Neural progenitor cell (in vitro differentiated cells): ENCODE measurements around the gene OTOS. TPM values are rescaled to one million over a fixed set of nuclear protein-coding genes. Genes with fewer than 3 reads are reported as not detected.

ENCODE experiments used
- DNase-seq: peaks from one replicate; pipeline ENCODE4 v3.0.0-alpha.2; 2016; ENCODE audit warnings: low spot score
- H2AFZ ChIP-seq: fragments of 200-600 bp; sonication (generic); replicated peaks from 2 replicates; pipeline ENCODE4 v1.6.1; 2016; ENCODE audit warnings: antibody characterized with exemption
- H3F3A ChIP-seq: fragments of 200-600 bp; sonication (generic); 2 replicates; pipeline ENCODE4 v1.6.1; 2016; ENCODE audit warnings: antibody characterized with exemption, low read depth
- H3K27ac ChIP-seq: fragments of 200-600 bp; sonication (generic); 2 replicates; pipeline ENCODE4 v1.5.1; 2016; ENCODE audit warnings: mild to moderate bottlenecking
- H3K27me3 ChIP-seq: fragments of 200-600 bp; sonication (generic); 2 replicates; pipeline ENCODE4 v1.6.1; 2016; ENCODE audit warnings: mild to moderate bottlenecking, moderate library complexity
- H3K36me3 ChIP-seq: fragments of 200-600 bp; sonication (generic); 2 replicates; pipeline ENCODE4 v1.5.1; 2016
- H3K4me1 ChIP-seq: fragments of 200-600 bp; sonication (generic); 2 replicates; pipeline ENCODE4 v1.6.1; 2016; ENCODE audit warnings: mixed run types
- H3K4me2 ChIP-seq: fragments of 200-600 bp; sonication (generic); 2 replicates; pipeline ENCODE4 v1.6.1; 2016
- H3K4me3 ChIP-seq: fragments of 200-600 bp; sonication (generic); 2 replicates; pipeline ENCODE4 v1.5.1; 2016
- H3K79me2 ChIP-seq: fragments of 200-600 bp; sonication (generic); 2 replicates; pipeline ENCODE4 v1.6.1; 2016; ENCODE audit warnings: low read depth
- H3K9ac ChIP-seq: fragments of 200-600 bp; sonication (generic); 2 replicates; pipeline ENCODE4 v1.6.1; 2016
- H3K9me3 ChIP-seq: fragments of 200-600 bp; sonication (generic); 2 replicates; pipeline ENCODE4 v1.5.1; 2016; ENCODE audit warnings: low read depth
- H4K20me1 ChIP-seq: fragments of 200-600 bp; sonication (generic); 2 replicates; pipeline ENCODE4 v1.6.1; 2016; ENCODE audit warnings: low read depth
- H3K27ac Mint-ChIP-seq: 3 replicates; pipeline ENCODE4 v1.8.0; 2021; ENCODE audit warnings: mixed read lengths
- H3K27me3 Mint-ChIP-seq: 2 replicates; pipeline ENCODE4 v1.8.0; 2022; ENCODE audit warnings: low read depth, mild to moderate bottlenecking, inconsistent platforms, moderate library complexity, mixed read lengths; ENCODE audit not compliant: insufficient read depth
- H3K36me3 Mint-ChIP-seq: 3 replicates; pipeline ENCODE4 v1.8.0; 2021; ENCODE audit warnings: mixed read lengths
- H3K4me1 Mint-ChIP-seq: 3 replicates; pipeline ENCODE4 v1.8.0; 2021; ENCODE audit warnings: mixed read lengths
- H3K4me3 Mint-ChIP-seq: 3 replicates; pipeline ENCODE4 v1.8.0; 2021; ENCODE audit warnings: mild to moderate bottlenecking, moderate library complexity, mixed read lengths
- H3K9me3 Mint-ChIP-seq: 3 replicates; pipeline ENCODE4 v1.8.0; 2020; ENCODE audit warnings: mixed read lengths
- EZH2 ChIP-seq: fragments of 200-600 bp; sonication (generic); IDR thresholded peaks from 2 replicates; pipeline ENCODE4 v1.6.1; 2017; ENCODE audit warnings: antibody characterized with exemption, mild to moderate bottlenecking, moderate library complexity
- EZH2phosphoT487 ChIP-seq: fragments of 200-600 bp; sonication (generic); IDR thresholded peaks from 2 replicates; pipeline ENCODE4 v1.6.1; 2017; ENCODE audit warnings: antibody characterized with exemption
- total RNA-seq: library from RNA; depleted of rRNA; stranded (reverse); fragments of >200 nt; gene quantifications from 2 replicates; pipeline ENCODE4 v1.2.3, GENCODE V29; 2015; ENCODE audit warnings: low replicate concordance
- TF ChIP-seq, protein P1 (sequence below): fragments of 200-600 bp; sonication (generic); IDR thresholded peaks from 2 replicates; pipeline ENCODE4 v1.5.1; 2017; ENCODE audit warnings: antibody characterized with exemption, mild to moderate bottlenecking

The OTOS gene
- total RNA-seq, 1 donor from 2014 or later = not detected

DNA sequence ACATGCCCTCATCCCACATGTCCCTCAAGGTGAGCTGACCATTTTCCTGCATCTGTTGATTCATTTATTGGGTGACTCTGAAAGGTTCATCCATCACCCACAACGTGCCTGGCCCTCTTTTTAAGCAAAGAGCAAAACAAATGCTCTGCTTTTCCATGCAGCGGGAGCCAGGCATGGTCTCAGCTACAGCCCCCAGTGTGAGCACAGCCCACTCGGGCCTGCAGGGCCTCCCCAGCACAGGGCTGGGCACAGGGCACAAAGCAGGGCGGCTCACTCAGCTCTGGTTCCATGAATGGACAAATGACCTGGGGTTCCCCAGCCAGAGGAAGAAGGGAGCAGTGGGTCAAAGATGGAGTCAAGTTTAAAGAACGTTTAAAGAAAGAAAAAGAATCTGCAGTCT, 24.1 kb upstream of the OTOS start:
- H3K27ac Mint-ChIP-seq = no peak overlapping the region
- no peaks in the 10 kb centered on the region for H3K4me1 ChIP-seq
- DNase-seq = no peak
- H3K4me3 ChIP-seq = no peak overlapping the region
- no peaks in the 10 kb centered on the region for H3K79me2 ChIP-seq
- no peaks in the 10 kb centered on the region for H3K9me3 ChIP-seq
- no peak overlapping the region for H2AFZ ChIP-seq
- peaks cover 9% of the 10 kb centered on the region for H3F3A ChIP-seq
- no peaks in the 10 kb centered on the region for H3K27me3 ChIP-seq
- H3K4me2 ChIP-seq = no peak overlapping the region
- no peaks in the 10 kb centered on the region for H3K36me3 ChIP-seq
- no peak for TF ChIP-seq EZH2phosphoT487
- TF ChIP-seq EZH2 = no peak
- TF ChIP-seq, protein P1, sequence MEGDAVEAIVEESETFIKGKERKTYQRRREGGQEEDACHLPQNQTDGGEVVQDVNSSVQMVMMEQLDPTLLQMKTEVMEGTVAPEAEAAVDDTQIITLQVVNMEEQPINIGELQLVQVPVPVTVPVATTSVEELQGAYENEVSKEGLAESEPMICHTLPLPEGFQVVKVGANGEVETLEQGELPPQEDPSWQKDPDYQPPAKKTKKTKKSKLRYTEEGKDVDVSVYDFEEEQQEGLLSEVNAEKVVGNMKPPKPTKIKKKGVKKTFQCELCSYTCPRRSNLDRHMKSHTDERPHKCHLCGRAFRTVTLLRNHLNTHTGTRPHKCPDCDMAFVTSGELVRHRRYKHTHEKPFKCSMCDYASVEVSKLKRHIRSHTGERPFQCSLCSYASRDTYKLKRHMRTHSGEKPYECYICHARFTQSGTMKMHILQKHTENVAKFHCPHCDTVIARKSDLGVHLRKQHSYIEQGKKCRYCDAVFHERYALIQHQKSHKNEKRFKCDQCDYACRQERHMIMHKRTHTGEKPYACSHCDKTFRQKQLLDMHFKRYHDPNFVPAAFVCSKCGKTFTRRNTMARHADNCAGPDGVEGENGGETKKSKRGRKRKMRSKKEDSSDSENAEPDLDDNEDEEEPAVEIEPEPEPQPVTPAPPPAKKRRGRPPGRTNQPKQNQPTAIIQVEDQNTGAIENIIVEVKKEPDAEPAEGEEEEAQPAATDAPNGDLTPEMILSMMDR = no peak
- H3K36me3 Mint-ChIP-seq = no peaks in the 10 kb centered on the region
- H3K27me3 Mint-ChIP-seq = peaks cover 17% of the 10 kb centered on the region
- H3K4me3 Mint-ChIP-seq = no peak overlapping the region
- H4K20me1 ChIP-seq = no peaks in the 10 kb centered on the region
- peaks cover 2% of the 10 kb centered on the region for H3K4me1 Mint-ChIP-seq
- H3K9ac ChIP-seq = no peak overlapping the region
- H3K9me3 Mint-ChIP-seq = peaks cover 2% of the 10 kb centered on the region
- no peak overlapping the region for H3K27ac ChIP-seq

DNA sequence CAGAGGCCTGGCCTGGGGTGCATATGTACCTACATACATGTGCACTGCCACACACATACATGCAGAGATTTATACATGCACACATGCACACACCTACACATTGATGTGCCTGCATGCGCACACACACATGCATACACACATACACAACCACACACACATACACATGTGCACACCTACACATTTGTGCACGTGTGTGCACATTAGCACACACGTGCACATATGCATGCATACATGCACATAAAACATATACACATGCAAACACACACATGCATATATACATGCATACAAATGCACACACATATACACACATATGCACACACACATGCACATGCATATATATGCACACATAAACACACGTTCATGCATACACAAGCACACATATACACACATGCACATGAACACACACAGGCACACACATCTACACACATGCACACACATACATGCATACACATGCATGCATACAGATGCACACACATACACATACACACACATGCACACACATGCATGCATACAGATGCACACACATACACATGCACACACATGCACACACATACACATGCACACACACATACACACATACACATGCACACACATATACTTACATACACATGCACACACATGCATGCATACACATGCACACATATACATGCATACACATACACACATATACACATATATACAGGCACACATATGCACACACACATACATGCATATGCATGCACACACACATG, 23.6 kb upstream of the OTOS start:
- no peak overlapping the region for H3K4me2 ChIP-seq
- H3F3A ChIP-seq = peaks cover 9% of the 10 kb centered on the region
- Mint-ChIP-seq H3K4me1 (peaks cover 2% of the 10 kb centered on the region), H3K27ac (no peak overlapping the region), H3K36me3 (no peaks in the 10 kb centered on the region), H3K4me3 (no peak overlapping the region), H3K9me3 (peaks cover 2% of the 10 kb centered on the region), H3K27me3 (peaks cover 17% of the 10 kb centered on the region)
- no peaks in the 10 kb centered on the region for H3K79me2 ChIP-seq
- no peaks in the 10 kb centered on the region for H3K4me1 ChIP-seq
- no peaks in the 10 kb centered on the region for H3K9me3 ChIP-seq
- H3K36me3 ChIP-seq = no peaks in the 10 kb centered on the region
- no peak for TF ChIP-seq EZH2
- TF ChIP-seq, protein P1 = no peak
- no peak for TF ChIP-seq EZH2phosphoT487
- H4K20me1 ChIP-seq = no peaks in the 10 kb centered on the region
- H3K27ac ChIP-seq = no peak overlapping the region
- H2AFZ ChIP-seq = no peak overlapping the region
- H3K4me3 ChIP-seq = no peak overlapping the region
- no peaks in the 10 kb centered on the region for H3K27me3 ChIP-seq
- DNase-seq = no peak
- H3K9ac ChIP-seq = no peak overlapping the region

DNA sequence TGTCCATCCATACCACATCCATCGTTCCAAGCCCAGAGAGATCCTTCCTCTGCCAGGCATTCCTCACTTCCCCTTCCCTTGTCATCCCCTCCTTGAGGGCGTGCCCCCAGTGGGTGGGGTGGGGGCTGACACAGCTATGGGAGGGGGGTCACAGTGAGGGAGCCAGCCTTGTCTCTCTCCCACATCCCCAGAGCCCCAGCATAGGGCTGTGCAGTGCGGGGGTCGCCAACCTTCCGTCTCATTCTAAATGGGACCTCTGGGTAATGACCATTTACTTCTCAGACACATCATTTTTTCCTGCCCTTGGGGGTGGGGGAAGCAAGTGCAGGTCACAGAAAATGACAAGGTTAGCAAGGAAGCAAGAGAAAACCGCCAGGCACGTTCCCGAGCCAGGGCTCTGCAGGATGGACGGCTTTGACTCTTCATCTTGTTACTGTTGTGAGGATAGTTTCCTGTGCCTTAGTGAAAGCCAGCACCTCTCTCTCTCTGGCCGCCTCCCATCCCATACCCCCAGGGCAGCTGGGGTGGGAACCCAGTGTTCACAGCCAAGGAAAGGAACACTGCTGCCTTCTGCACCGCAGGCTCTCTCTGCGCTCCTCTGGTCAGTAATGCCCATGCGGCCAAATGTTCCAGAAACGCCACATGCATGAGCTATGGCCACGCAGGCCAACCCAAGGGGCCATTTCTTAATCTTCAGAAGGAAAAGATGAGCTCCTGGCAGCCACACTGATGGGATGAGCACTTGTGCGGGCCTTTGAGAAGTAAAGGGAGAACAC, 22.7 kb upstream of the OTOS start:
- H3K4me1 ChIP-seq = no peaks in the 10 kb centered on the region
- DNase-seq = no peak
- H3F3A ChIP-seq = peaks cover 9% of the 10 kb centered on the region
- no peaks in the 10 kb centered on the region for H3K79me2 ChIP-seq
- no peak for TF ChIP-seq EZH2
- H2AFZ ChIP-seq = no peak overlapping the region
- no peak overlapping the region for H3K9ac ChIP-seq
- no peak overlapping the region for H3K27ac ChIP-seq
- no peaks in the 10 kb centered on the region for H3K36me3 ChIP-seq
- H4K20me1 ChIP-seq = no peaks in the 10 kb centered on the region
- no peaks in the 10 kb centered on the region for H3K9me3 ChIP-seq
- peaks cover 17% of the 10 kb centered on the region for H3K27me3 Mint-ChIP-seq
- H3K27me3 ChIP-seq = no peaks in the 10 kb centered on the region
- no peaks in the 10 kb centered on the region for H3K4me1 Mint-ChIP-seq
- no peak overlapping the region for H3K4me3 ChIP-seq
- H3K4me2 ChIP-seq = no peak overlapping the region
- H3K27ac Mint-ChIP-seq = no peak overlapping the region
- H3K9me3 Mint-ChIP-seq = no peaks in the 10 kb centered on the region
- no peaks in the 10 kb centered on the region for H3K36me3 Mint-ChIP-seq
- no peak overlapping the region for H3K4me3 Mint-ChIP-seq

DNA sequence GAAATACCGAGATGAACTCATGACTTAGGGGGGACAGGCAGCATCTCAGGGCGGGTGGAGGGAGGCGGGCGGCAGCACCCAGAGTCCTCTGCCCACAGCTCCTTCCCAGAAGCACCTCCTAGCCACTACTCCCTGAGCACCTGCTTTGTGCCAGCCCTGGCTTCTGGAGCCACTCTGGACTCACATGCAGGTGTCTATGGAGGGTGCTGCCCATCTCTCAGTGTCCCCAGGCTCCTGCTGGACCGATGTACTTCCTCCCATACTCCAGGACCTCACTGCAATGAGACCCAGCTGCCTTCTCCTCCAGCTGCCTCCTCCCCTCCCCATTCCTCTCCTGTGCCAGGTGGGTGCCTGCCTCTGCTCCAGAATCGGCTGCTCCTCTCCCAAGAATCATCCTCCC, 22.1 kb upstream of the OTOS start:
- Mint-ChIP-seq H3K4me1 (no peaks in the 10 kb centered on the region), H3K4me3 (no peak overlapping the region), H3K27me3 (peaks cover 17% of the 10 kb centered on the region), H3K9me3 (no peaks in the 10 kb centered on the region), H3K36me3 (no peaks in the 10 kb centered on the region), H3K27ac (no peak overlapping the region)
- Histone ChIP-seq H3K36me3 (no peaks in the 10 kb centered on the region), H3F3A (peaks cover 9% of the 10 kb centered on the region), H2AFZ (no peak overlapping the region), H3K4me3 (no peak overlapping the region), H3K4me1 (no peaks in the 10 kb centered on the region), H3K4me2 (no peak overlapping the region), H3K9ac (no peak overlapping the region), H3K27me3 (no peaks in the 10 kb centered on the region), H3K9me3 (no peaks in the 10 kb centered on the region), H4K20me1 (no peaks in the 10 kb centered on the region), H3K27ac (no peak overlapping the region), H3K79me2 (no peaks in the 10 kb centered on the region)
- TF ChIP-seq EZH2 = no peak
- TF ChIP-seq, protein P1 = no peak
- TF ChIP-seq EZH2phosphoT487 = no peak
- DNase-seq = no peak
